MCF 10A (cell line): ENCODE results near the gene PRKRA. TPM values are rescaled to one million over a fixed set of nuclear protein-coding genes. Genes with fewer than 3 reads are reported as not detected.

Experiments
- BruUV-seq: library from RNA; stranded (reverse); fragments of 400-500 nt; replicated peaks from 2 replicates; lab custom pipeline; 2021; lab: Mats Ljungman, UMichigan
- CTCF ChIA-PET: fragments of 300-600 bp; sonication (Branson Sonifier 250); formaldehyde crosslinking; extraction: SDS; loops from one replicate; lab custom pipeline; 2021; ENCODE audit warnings: antibody characterized with exemption, inconsistent platforms; lab: Yijun Ruan, JAX
- POLR2A ChIA-PET: fragments of 300-600, 350-650 bp; sonication (Branson Sonifier 250); formaldehyde crosslinking; extraction: SDS; loops from one replicate; lab custom pipeline; 2020; ENCODE audit warnings: antibody characterized with exemption, inconsistent platforms; lab: Yijun Ruan, JAX
- DNase-seq: peaks from one replicate; pipeline ENCODE4 v3.0.0-alpha.2; 2018; ENCODE audit not compliant: unreplicated experiment
- H3K27ac Mint-ChIP-seq: one replicate; pipeline ENCODE4 v1.8.0; 2022; ENCODE audit warnings: mild to moderate bottlenecking, low read depth, mixed read lengths; ENCODE audit not compliant: unreplicated experiment
- H3K27me3 Mint-ChIP-seq: one replicate; pipeline ENCODE4 v1.8.0; 2022; ENCODE audit warnings: mixed read lengths; ENCODE audit not compliant: insufficient read depth, unreplicated experiment
- H3K36me3 Mint-ChIP-seq: one replicate; pipeline ENCODE4 v1.8.0; 2022; ENCODE audit warnings: mild to moderate bottlenecking, moderate library complexity, mixed read lengths; ENCODE audit not compliant: insufficient read depth, unreplicated experiment
- H3K4me1 Mint-ChIP-seq: one replicate; pipeline ENCODE4 v1.8.0; 2022; ENCODE audit warnings: mixed read lengths; ENCODE audit not compliant: insufficient read depth, unreplicated experiment
- H3K4me3 Mint-ChIP-seq: one replicate; pipeline ENCODE4 v1.8.0; 2022; ENCODE audit warnings: mild to moderate bottlenecking, moderate library complexity, mixed read lengths; ENCODE audit not compliant: unreplicated experiment
- H3K9me3 Mint-ChIP-seq: one replicate; pipeline ENCODE4 v1.8.0; 2022; ENCODE audit warnings: mixed read lengths; ENCODE audit not compliant: unreplicated experiment
- intact Hi-C: fragments of 100-400 bp; cut with micrococcal nuclease; formaldehyde crosslinking; loops from 2 replicates; pipeline ENCODE4 v1.14.1; 2022
- total RNA-seq: library from RNA; stranded (reverse); gene quantifications from 2 replicates; pipeline ENCODE4 v1.2.3, GENCODE V29; 2022
- TF ChIP-seq, protein P1 (sequence below): fragments of 200-600 bp; IDR thresholded peaks from one replicate; pipeline ENCODE4 v1.8.0; 2022; ENCODE audit warnings: antibody characterized with exemption, mild to moderate bottlenecking; ENCODE audit not compliant: unreplicated experiment

Gene PRKRA
- total RNA-seq, 1 experiment from 2014 or later: 58.9 TPM

DNA sequence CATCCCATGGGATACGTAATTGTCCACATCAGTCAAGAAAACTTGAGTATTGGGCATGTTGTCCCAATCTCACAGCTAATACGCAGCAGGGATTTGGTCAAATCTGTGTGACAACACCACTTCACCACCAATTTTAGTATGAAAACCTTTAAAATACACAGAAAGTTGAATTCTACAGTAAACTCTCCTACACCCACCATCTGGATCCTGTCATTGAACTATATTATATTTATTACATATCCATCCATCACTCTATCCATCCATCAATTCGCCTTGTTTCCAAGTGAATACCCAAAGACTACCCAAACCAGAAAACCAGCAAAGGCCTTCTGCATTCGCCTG, 28.3 kb upstream of the PRKRA start:
- Mint-ChIP-seq H3K27me3 (no peaks in the 10 kb centered on the region), H3K9me3 (no peaks in the 10 kb centered on the region), H3K36me3 (peaks cover 9% of the 10 kb centered on the region), H3K4me1 (peaks cover 19% of the 10 kb centered on the region), H3K4me3 (peak overlapping the region; percentile 96), H3K27ac (peak overlapping the region; percentile 99)
- BruUV-seq: no TSS peak
- TF ChIP-seq, protein P1, sequence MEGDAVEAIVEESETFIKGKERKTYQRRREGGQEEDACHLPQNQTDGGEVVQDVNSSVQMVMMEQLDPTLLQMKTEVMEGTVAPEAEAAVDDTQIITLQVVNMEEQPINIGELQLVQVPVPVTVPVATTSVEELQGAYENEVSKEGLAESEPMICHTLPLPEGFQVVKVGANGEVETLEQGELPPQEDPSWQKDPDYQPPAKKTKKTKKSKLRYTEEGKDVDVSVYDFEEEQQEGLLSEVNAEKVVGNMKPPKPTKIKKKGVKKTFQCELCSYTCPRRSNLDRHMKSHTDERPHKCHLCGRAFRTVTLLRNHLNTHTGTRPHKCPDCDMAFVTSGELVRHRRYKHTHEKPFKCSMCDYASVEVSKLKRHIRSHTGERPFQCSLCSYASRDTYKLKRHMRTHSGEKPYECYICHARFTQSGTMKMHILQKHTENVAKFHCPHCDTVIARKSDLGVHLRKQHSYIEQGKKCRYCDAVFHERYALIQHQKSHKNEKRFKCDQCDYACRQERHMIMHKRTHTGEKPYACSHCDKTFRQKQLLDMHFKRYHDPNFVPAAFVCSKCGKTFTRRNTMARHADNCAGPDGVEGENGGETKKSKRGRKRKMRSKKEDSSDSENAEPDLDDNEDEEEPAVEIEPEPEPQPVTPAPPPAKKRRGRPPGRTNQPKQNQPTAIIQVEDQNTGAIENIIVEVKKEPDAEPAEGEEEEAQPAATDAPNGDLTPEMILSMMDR: no peak
- intact Hi-C loops: loop anchor here (1.0 kb wide), 1 partner anchor 28 kb away; the partner anchor contains the start of genes PJVK and PRKRA
- ChIA-PET POLR2A (interaction anchor here (0.6 to 4.6 kb wide), 10 partner anchors 10 to 284 kb away, joined by 3 to 76 read pairs (median 4); partner anchors contain the start of genes PJVK and PRKRA), CTCF (interaction anchor here (0.6 to 1.4 kb wide), 5 partner anchors 11 to 151 kb away, joined by 3 to 6 read pairs (median 5); no protein-coding TSS in a partner anchor)
- no peak for DNase-seq

DNA sequence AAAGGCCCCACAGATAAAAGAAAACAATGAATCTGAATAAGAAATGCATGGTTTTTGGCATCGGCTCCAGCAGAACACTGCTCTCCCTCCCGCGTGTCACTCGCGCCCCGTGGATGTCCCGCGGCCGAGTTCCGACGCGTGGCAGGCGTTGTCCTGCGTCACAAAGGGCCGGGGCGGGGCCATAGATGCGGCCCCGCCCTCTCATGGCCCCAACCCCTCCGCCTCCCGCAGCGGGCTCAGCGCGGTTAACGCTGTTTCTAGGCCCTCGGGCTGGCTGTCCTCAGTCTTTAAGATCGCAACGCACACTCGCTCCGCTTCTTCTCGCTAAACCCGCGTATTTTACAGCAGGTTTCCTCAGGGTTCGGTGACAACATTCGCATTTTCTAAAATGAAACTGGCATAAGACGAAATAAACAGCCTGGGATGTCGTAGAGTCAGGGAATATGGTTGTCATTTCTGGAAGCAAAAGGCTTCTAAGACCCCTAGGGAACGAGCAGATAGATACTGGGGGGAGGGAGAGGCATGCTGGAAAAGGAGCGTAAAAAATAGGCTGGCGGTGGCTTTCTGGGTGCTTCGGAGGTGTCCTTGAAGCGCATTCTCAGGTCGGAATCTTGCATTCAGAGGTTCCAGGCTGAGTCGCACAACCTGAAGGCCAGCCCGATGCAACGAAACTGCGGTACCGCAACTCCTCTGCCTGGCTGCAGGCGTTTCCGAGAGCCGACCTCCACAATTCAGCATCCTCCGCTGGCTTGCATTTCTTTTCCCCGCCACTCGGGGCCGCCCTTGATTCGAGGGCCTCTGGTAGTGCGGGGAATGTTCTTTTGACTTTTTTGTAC, 27.7 kb upstream of the PRKRA start, which contains the start of gene FKBP7:
TSS of gene FKBP7 (minus strand) at position 162 of the 836 bp plus-strand sequence. CDS start at position 61, 101 bp downstream.
- intact Hi-C loops: loop anchor here (1.0 kb wide), 1 partner anchor 27 kb away; the partner anchor contains the start of genes PJVK and PRKRA
- peaks cover 9% of the 10 kb centered on the region for H3K36me3 Mint-ChIP-seq
- TF ChIP-seq, protein P1: peak; percentile 71
- peaks cover 19% of the 10 kb centered on the region for H3K4me1 Mint-ChIP-seq
- no peaks in the 10 kb centered on the region for H3K27me3 Mint-ChIP-seq
- peak within 1 kb of the TSS; percentile 99 for H3K27ac Mint-ChIP-seq
- H3K4me3 Mint-ChIP-seq: peak within 1 kb of the TSS; percentile 96
- CTCF ChIA-PET: interaction anchor here (0.6 to 1.4 kb wide), 3 partner anchors 12 to 64 kb away, joined by 4 to 6 read pairs (median 6); no protein-coding TSS in a partner anchor
- peak; percentile 82 for DNase-seq
- POLR2A ChIA-PET: interaction anchor here (0.6 to 4.6 kb wide), 9 partner anchors 11 to 59 kb away, joined by 3 to 76 read pairs (median 4); partner anchors contain the start of genes PJVK and PRKRA
- no peaks in the 10 kb centered on the region for H3K9me3 Mint-ChIP-seq
- BruUV-seq: no TSS peak

DNA sequence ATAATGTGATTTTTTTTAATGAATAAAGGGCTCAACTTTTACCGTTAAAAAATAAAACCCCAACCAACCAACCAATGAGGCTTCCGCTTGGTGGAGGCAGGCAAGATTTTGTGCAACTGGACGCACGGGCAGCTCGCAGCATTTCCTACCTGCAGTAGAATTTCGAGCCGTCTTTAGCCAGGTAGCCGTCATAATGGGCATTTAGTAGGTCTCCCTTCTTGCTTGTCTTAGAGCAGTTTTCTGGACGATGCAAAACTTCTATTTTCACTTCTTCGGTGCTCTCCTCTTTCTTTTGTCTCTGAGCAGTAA, 27.1 kb upstream of the PRKRA start:
- Mint-ChIP-seq H3K27me3 (no peaks in the 10 kb centered on the region), H3K4me1 (peaks cover 19% of the 10 kb centered on the region), H3K36me3 (peaks cover 9% of the 10 kb centered on the region), H3K9me3 (no peaks in the 10 kb centered on the region), H3K4me3 (peak overlapping the region; percentile 96), H3K27ac (peak overlapping the region; percentile 99)
- CTCF ChIA-PET: interaction anchor here (1.0 kb wide), 1 partner anchor 46 kb away, joined by 4 read pairs; no protein-coding TSS in a partner anchor
- no peak for DNase-seq
- TF ChIP-seq, protein P1: no peak
- intact Hi-C loops: no loop called here
- BruUV-seq: TSS peak; percentile 65
- POLR2A ChIA-PET: interaction anchor here (0.7 to 4.4 kb wide), 2 partner anchors 27 to 58 kb away, joined by 4 to 27 read pairs; partner anchors contain the start of genes PJVK and PRKRA
